DMS79 treated with DMSO at 0.1 percent for 48 hours (cell line): ENCODE measurements around the gene MBD3.

ENCODE experiments used
- DNase-seq: peaks from one replicate; lab custom pipeline; 2025; lab: John Stamatoyannopoulos, UW

The MBD3 gene

DNA sequence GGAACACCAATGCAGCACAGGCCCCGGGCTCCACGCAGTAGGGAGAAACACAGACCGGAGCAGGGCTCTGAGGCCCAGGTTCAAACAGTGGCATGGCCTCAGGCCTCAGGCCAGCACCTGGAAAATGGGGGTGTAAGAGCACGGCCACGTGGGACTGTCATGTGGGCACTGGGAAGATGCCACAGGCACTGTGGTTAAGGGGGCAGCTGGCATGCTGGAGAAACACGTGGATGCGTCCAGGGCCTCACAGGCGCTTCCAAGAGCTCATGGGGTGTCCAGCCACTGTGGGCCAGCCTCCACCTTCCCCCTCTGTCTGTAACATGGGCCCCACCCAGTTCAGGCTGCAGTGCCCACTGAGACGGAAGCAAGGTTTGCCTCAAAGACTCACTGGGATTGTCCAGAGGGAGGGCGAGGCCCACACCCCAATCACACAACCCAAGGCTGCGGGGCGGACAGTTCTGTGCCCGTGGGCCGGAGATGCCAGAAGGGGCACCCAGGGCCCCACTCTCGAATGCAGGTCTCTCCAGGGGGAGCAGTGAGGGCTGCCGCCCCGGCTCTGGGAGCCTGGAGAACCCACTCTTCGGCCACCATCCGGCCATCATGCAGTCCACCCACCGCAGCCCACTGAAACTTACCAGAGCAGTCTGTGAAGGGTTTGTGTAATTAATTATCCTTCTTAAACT, 6.3 kb upstream of the MBD3 start:
- no peak for DNase-seq

DNA sequence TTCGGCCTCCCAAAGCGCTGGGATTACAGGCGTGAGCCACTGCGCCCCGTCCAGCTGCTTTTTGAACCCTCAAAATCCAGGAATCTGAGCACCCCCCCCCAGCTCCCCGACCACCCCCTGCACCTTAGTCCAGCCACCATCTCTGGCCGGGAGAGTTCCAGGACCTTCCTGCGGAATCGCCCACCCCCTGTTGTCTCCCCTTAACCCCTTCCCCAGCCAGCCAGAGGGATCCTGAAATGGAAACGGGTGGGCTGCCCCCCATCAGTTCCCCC, 772 bp upstream of the MBD3 start:
- no peak for DNase-seq

DNA sequence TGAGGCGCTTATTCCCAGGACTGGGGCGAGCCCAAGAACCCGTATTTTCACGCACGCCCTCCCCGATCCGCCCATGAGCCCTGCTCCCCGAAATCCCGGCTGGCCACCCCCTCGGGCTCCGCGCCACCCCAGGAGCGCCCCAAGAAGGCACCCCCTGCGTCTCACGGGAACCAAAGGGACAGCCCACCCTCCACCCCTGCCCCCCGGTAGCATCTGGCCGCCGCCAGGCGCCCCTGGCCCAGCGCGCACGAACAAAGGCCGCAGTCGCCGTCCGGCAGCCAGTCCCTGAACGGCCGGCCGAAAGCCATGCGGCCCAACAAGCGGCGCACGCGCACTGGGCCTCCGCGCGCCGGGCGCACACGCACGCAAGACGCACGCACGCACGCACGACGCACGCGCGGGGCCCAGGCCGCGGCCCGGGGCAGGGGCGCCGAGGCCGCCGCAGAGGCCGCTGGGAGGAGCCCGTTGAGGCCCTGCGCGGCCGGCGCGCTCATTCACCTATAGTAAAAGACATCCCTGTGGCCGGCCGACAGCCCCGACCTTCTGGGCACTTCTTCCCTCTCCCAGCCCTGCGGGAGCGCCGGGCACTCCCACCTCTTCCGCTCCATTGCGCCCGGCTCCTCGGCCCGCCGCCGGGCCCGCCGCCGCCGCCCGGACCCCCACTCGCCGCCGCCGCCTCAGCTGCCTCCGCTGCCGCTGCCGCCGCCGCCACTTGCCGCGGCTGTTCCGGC, 476 bp downstream of the MBD3 start:
- DNase-seq, result peak; percentile 56

DNA sequence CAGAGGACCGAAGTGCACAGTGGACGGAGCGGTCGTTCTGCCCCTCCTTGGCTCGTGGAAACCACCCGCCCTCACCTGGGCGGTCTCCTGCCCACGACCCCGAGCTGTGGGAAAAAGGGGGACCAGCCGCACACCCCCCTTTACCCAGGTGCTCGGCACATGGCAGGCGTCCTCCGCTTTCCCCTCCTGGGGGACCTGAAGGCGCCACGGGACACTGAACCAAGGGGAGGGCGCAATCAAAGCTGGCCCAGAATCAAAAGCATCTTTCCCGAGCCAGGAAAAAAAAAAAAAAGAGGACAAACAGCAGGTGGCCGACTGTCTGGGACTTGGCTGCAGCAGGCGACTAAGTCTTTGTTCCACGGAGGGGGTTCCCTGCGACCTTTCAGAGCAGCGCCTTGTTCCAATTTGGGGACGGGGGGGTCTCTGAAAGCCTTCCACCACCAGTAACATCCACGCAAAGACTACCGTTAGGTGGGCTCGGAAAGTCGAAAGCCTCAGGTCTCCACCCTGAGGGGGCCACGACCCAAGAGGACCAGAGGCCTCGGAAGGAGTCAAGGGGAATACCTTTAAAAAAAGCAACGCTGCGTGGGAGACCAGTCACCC, 1.1 kb downstream of the MBD3 start:
- peak; percentile 23 for DNase-seq

DNA sequence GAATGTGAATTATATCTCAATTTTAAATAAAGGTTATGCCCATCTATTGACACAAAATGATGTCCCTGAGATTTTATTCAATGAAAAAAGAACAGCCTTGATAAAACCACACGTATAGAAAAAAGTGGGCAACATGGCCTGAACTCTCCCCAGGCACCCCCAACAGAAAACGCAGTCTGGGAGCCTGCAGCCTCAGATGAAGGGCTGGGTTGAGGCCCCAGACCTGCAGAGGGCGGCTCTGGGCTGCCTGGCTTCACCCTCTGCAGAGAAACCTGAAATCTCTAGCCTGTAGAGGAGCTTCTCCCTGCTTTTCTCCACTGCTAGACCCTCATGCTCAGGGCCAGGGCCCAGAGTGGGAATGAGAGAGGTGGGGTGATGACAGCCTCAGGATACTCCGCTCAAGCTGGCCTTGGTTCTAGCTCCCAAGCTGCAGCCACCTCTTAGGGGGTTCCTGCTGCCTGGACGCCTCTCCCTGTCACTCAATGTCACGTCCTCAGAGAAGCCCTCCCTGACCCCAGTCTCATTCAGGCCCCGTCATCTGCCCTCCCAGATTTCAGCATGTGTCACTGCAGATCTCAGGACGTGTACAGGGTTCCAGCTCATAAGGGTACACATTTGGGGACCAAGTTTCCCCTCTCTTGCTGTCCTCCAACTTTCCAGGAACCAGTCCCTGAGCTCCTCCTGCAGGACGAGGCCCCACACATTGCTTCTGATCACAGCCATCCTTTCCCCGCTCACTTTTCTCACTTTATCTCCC, 1.8 kb downstream of the MBD3 start:
- peak; percentile 10 for DNase-seq

DNA sequence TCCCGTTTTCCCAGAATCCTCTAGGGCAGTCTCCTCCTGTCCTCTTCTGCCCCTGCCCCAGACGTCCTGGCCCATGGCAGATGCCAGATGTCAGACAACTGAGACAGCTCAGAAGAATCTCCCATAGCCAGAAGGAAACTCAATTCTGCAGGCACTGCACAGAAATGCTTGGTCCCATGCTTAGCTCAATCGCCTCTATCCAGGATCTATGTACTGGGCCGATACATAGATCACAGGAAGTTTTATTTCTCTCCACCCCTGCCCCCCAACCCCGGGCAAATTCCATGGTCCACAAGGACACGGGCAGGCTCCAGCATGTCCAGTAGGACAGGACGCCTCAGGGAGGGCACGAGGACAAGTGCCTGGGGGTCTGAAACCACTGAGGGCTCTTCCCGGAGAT, 4.8 kb downstream of the MBD3 start:
- no peak for DNase-seq

DNA sequence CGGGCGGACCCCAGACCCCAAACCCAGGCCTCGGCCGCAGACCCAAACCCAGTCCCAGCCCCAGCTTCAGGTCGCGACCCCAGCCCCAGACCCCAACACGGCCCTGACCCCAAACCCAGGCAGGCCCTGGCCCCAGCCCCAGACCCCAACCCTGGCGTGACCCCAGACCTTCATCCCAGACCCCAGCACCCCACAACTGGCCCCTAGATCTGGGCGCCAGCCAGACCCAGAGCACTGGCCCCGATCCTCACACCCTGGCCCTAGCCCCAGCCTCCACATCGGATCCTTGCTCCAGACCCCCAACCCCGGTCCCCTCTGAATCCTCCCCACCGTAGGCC, 7.5 kb downstream of the MBD3 start:
- DNase-seq, result no peak

DNA sequence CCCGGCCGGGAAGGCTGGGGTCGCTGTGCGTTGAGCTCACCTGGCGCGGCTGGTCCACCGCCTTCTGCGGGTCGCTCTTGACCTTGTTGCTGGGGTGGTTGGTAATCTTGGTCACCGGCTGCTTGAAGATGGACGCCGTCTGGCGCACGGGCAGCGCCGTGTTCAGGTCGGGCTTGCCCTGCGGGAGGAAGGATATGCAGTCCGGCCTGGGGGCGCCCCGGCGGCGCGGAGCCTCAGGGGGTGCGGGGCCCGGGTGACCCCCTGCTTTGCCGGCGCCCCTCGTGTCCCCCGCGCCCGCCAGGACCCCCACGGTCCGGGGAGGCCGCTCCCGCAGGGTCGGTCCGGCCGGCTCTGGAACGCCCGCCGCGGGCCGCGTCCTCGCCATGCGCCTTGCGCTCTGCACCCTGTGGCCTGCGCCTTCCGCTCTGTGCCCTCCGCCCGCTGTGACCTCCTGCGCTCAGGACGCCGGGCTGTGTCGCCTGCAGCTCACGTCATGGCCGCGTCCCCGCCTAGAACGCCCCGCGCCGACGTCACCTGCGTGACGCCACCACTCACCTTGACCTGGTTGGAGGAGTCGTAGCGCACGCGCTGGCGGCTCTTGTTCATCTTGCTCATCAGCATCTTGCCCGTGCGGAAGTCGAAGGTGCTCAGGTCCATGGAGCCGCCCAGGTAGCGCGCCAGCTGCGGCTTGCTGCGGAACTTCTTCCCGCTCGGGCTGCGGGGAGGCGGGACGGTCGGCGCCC, 8.0 kb downstream of the MBD3 start:
- DNase-seq, result no peak

DNA sequence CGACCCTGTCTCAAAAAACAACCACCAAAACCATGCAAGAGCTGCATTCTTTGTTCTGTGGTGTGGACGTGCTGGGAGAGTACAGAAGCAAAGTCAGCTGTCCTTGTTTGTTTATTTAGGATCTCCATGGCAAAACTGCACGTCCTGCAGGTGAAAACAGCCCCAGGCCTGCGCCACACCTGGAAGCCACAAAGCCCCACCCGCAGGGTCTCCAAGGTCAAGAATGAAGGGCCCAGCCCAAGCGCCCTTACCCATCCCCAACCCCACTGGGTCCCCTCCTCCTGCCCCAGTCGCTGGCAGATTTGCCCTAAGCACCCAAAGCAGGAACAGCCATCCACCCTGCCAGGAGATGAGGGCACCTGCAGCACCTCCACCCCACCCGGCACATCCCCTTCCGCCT, 10.5 kb downstream of the MBD3 start:
- DNase-seq, result no peak

DNA sequence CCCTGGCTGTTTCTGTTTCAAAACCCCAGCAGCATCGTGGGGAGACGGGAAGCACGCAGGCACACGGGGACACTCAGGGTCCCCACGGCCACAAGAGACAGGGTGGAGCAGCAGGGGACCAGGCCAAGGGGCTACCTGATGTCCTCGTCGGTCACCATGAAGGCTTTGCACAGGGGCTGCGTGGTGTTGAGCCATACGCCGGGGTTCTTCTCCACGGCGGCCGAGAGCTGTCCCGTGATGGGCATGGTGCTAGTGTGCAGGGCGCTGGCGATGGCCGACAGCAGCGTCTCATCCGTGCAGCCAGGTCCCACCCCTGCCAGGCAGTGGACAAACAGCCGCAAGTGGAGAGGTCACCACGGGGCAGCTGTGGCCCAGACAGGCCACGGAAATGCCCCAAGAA, 11.7 kb downstream of the MBD3 start:
- no peak for DNase-seq

DNA sequence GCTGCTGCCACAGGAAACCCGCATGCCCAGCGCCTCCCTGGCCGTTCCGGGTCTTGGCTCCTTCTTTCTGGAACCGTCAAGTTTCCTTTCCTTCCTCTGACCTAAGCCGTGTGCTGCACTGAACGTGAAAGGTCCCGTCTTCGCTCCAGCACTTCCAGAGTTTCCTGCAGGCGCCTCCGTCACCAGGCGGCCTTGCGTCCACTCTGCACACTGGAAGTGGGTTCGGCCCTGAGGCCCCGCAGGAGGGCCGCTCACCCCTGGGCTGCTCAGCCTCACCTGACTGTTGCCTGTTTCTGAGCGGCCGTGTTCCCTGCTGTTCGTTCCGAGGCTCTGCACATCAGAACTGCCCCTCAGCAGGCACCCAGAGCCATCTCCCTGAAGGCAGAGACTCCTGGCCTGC, 12.3 kb downstream of the MBD3 start:
- no peak for DNase-seq

DNA sequence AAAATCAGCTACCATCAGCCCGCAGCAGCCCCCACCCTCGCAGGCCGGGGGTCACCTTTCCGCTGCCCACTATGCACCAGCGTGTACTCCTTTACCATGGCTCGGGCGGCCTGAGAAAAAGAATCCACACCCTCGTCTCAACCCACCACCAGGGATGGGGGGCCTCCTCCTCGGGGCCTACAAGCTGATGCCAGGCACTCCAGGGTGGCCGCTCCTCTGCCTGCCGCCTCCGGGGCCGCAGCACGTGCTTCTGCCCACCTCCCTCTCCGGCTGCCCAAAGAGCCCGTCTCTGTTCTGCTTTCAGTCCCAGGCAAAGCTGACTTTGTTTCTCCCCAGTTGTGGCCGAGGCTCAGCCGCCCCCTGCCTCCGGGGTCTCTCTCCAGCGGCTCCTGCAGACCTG, 13.4 kb downstream of the MBD3 start:
- no peak for DNase-seq

DNA sequence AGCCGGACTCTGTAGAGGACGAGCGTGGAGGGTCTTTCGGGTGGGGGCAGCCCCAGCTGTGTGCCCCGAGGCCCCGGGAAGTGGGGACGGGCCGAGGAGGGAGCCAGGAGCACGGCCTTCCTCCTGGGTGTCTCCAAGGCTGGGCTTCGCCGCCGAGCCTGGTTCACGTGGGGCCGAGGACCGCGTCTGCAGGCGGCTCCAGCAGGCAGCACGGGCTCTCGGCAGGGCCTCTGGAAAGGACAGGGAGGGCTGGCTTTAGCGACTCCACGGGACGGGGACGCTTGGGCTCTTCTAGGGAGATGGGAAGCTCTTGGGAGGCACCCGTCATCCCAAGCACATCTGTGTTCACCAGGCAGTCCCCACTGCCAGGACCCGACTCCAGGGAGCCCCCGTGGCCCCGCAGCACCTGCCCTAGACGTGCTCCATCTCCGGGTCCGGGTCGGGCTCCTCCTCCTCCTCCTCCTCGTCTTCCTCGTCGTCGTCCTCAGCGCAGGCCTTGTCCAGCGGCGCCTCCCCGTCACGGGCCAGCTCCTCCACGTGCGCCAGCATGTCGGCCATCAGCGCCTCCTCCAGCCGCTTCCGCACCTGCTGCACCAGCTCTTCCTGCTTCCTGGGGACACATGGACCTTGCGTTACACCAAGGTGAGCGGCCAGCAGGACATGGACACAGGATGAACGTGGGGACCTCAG, 14.6 kb downstream of the MBD3 start:
- peak; percentile 65 for DNase-seq

DNA sequence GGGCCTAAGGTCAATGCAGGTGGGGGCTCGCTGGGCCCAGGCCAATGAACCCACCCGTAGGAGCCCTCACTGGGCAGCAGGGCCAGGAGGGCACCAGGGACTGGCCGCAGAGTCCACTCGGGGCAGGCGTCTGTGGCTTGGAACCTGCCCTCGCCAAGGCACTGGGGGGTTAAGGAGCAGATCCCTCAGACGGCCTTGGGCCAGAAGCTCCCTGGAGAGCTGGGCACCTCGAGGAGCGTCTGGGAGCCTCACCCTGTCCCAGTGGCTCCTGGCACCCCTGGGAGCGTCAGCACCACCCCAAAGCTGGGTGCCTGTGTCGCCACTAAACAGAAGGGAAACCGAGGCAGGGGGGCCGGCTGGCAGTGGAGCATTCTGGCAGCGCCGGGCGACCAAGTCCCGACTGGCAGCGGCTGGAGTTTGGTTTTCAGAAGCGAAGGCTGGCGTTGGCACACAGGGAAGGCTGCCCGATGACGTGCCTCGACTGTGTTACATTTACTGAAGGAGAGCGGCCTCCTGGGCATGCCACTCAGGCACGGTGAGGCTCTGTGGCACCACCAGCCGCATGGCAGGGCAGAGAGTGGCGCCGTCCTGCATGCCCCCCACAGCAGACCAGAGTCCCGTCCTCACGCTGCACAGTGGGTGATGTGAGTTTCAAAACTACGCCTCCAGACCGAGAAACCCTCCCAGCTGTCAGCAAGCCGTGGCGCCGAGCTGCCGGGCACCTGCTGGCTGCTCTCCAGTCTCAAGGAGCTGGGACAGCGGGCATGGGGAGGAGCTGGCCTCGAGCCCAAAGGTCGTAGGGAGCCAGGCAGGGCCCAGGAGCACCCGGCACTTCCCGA, 15.4 kb downstream of the MBD3 start:
- peak; percentile 90 for DNase-seq

DNA sequence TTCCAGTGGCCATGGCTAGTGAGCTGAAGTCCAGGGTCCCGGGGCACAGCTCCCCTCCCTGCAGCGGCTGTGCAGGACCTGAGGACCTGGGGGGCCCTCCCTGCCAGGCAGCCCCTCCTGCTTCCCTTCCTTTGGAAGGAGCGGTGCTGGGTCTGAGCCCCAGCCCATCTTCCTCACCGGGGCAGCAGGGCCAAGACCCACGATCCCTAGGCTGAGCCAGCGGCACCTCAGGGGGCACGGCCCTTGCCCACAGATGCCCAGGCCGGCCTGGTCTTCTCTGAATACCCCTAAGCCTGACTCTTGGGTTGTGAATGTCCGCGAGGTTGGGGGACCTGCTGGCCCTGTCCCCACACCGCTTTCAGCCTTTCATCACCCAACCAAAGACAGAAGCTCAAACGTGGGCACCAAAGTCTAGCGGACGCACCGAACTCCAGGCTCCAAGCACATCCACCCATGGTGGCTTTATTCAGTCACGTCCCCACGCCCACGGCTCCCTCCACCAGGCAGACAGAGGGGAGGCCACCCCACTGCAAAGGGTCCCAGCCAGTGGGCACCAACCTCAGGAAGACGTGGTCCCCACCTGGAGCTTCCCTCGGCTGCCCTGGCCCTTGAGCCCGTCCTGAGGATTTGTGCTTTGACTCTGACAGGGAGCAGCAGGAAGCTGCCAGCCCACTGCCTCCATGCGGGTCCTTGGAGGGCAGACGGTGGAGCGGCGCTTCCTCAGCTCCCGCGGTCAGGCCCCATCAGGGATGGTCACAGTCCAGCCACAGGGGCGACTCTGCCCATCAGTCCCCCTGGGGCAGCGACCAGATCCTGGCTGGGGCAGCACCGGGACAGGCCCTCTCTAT, 16.2 kb downstream of the MBD3 start:
- DNase-seq, result no peak

DNA sequence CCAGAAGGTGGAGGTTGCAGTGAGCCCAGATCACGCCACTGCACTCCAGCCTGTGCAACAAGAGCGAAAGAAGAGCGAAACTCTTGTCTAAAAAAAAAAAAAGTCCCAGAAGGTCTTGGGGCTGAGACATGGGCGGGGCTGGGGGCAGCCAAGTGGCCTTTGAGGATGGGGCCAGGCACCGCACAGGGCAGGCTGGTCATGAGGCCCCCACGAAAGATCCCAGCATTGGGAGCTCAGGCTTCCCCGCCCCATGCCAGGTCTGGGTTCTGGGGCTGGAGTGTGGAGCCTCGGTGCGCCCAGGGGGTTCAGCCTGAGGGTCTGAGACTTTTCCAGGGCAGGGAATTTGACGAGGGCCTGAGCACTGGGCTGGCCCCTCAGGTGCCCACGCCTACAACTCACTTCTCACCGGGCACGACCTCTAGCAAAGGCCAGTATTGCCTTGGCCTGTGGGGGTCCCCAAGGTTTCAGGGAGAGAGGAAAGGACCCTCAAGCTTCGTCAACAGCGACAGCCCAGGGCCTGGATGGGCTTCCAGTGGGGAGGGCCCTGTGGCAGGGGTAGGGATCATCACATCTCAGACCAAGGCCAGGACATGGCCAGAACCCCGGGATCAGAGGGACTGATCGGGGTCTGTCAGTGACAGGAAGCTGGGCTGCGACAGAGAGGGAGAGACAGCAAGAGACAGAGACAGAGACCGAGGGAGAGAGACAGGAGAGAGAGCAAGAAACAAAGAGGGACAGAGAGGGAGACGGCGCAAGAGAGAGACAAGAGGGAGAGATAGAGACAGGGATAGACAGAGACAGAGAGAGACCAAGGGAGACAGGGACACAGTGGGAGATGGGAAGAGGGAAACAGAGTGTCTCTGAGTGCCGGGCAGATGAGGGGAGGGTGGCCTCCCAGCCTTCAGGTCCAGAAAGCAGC, 17.1 kb downstream of the MBD3 start:
- DNase-seq, result no peak

DNA sequence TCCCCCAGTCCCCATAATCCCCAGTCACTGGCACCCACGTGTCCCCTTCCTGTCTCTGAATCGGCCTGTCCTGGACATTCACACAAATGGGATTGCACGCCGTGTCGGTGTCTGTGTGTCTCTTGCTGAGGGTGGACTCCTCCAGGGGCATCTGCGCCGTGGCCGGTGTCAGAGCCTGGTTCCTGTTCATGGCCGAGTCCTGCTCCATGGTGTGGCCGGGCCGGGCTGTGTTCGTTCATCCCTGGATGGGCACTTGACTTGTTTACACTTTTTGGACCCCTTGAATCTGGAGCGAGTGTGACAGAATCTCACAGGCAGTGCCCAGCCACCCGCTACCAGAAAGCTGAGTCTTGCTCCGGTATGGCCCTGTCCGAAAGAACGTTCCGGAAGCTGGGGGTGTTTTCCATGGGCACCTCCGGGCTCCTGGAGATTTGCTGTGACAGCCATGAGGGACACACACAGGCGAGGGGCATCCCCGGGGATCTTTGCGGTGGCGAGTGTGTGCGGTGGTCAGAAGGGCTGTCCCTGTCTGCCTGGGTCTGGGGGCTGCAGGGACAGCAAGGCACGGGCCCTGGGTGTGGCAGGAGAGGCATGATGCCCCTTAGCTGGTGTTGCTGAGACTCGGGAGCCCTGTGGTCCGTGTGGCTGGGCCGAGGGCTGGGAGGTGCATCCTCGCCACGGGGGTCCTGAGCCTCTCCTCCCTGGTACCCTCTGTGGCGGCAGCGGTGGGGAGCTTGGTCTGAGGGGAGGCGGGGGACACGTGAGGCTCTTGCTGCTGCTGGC, 18.1 kb downstream of the MBD3 start:
- no peak for DNase-seq

DNA sequence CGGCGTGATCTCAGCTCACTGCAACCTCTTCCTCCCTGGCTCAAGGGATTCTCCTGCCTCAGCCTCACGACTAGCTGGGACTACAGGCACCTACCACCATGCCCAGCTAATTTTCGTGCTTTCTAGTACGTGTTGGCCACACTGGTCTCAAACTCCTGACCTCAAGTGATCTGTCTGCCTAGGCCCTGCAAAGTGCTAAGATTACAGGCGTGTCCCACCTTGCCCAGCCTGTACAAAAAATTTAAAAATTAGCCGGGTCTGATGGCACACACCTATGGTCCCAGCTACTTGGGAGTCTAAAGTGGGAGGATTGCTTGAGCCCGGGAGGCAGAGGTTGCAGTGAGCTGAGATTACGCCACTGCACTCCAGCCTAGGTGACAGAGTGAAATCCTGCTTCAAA, 19.9 kb downstream of the MBD3 start:
- no peak for DNase-seq
